Stomach smooth muscle (tissue), 2 donors: ENCODE measurements around the gene YARS2.
"Not testable (repeated sequence)": the region's sequence is repeated elsewhere in the genome, so short reads cannot be mapped to it uniquely, and the experiment has no call there.

Source experiments
- H3K27ac ChIP-seq: one replicate; pipeline ENCODE4 v1.7.0; 2013; ENCODE audit warnings: mild to moderate bottlenecking, low read length, inconsistent platforms
- H3K27me3 ChIP-seq, 2 donors: one replicate each; pipeline ENCODE4 v1.7.0; 2013; ENCODE audit warnings: low read length in 2 of 2; ENCODE audit not compliant: insufficient read depth in 2 of 2, control insufficient read depth in 1 of 2
- H3K36me3 ChIP-seq, 2 donors: one replicate each; pipeline ENCODE4 v1.7.0; 2013; ENCODE audit warnings: low read length in 2 of 2; ENCODE audit not compliant: control insufficient read depth in 2 of 2, insufficient read depth in 2 of 2
- H3K4me1 ChIP-seq: one replicate; pipeline ENCODE4 v1.7.0; 2013; ENCODE audit warnings: low read length; ENCODE audit not compliant: control insufficient read depth, insufficient read depth
- H3K4me3 ChIP-seq, 2 donors: one replicate each; pipeline ENCODE4 v1.7.0; 2013; ENCODE audit warnings: low read length in 2 of 2
- H3K9ac ChIP-seq, 2 donors: one replicate each; pipeline ENCODE4 v1.7.0; 2013; ENCODE audit warnings: low read length in 2 of 2, mild to moderate bottlenecking in 1 of 2
- H3K9me3 ChIP-seq, 2 donors: one replicate each; pipeline ENCODE4 v1.7.0; 2013; ENCODE audit warnings: low read length in 2 of 2; ENCODE audit not compliant: control insufficient read depth in 2 of 2
- donor health status: healthy.
- donor health status: Pancreatic carcinoma.

The YARS2 gene

DNA sequence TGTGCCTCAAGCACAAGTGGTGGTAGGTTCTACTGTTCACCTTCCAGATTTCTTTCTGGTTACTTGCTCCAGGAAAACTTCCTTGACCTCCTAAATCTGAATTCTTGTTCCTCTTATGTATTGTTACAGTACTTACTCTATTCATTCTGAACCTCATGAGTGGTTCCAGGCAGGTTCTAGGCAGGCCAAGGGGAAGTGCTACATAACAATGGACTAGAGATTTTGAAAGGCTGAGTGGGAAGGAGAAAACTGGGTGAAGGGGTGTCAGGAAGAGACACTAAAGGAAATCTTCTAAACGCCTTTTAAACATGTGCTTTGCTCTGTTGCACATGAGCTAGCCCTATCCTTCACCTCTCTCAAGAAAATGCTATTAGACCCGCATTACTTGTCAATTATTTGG, 1.6 kb downstream of the YARS2 start:
- Histone ChIP-seq H3K4me1 (peaks cover 25% of the 10 kb centered on the region), H3K27me3 (no peaks in the 10 kb centered on the region), H3K9ac (peak overlapping the region; percentile 29 to 73), H3K36me3 (peaks cover 21 to 31% of the 10 kb centered on the region in 2 donors), H3K4me3 (peak overlapping the region; percentile 87 to 99), H3K27ac (no peak overlapping the region), H3K9me3 (no peaks in the 10 kb centered on the region)

GRCh38 chr12:32753605-32754004, 2.1 kb downstream of the YARS2 start:
- peaks cover 25% of the 10 kb centered on the region for H3K4me1 ChIP-seq
- H3K27ac ChIP-seq = no peak overlapping the region
- H3K9me3 ChIP-seq = no peaks in the 10 kb centered on the region
- peaks cover 25 to 36% of the 10 kb centered on the region in 2 donors for H3K36me3 ChIP-seq
- H3K9ac ChIP-seq = no peak overlapping the region
- H3K27me3 ChIP-seq = no peaks in the 10 kb centered on the region
- H3K4me3 ChIP-seq = no peak overlapping the region

GRCh38 chr12:32743264-32743663, 12.4 kb downstream of the YARS2 start:
- no peak overlapping the region for H3K9ac ChIP-seq
- no peaks in the 10 kb centered on the region for H3K27me3 ChIP-seq
- H3K9me3 ChIP-seq = no peaks in the 10 kb centered on the region
- H3K4me1 ChIP-seq = no peaks in the 10 kb centered on the region
- H3K36me3 ChIP-seq = peaks cover 23 to 35% of the 10 kb centered on the region in 2 donors
- no peak overlapping the region for H3K4me3 ChIP-seq
- H3K27ac ChIP-seq = no peak overlapping the region

- H3K27me3 ChIP-seq = no peaks in the 10 kb centered on the region
- H3K36me3 ChIP-seq = peaks cover 23 to 28% of the 10 kb centered on the region in 2 donors
- H3K27ac ChIP-seq = no peak overlapping the region
- no peak overlapping the region for H3K9ac ChIP-seq
- H3K4me1 ChIP-seq = no peaks in the 10 kb centered on the region
- no peak overlapping the region for H3K4me3 ChIP-seq
- H3K9me3 ChIP-seq = no peaks in the 10 kb centered on the region
Measured at GRCh38 chr12:32742133-32742532, 13.6 kb downstream of the YARS2 start.

GRCh38 chr12:32739279-32739678, 16.4 kb downstream of the YARS2 start:
- H3K9me3 ChIP-seq = no peaks in the 10 kb centered on the region
- no peak overlapping the region for H3K9ac ChIP-seq
- H3K4me3 ChIP-seq = no peak overlapping the region
- H3K4me1 ChIP-seq = no peaks in the 10 kb centered on the region
- peaks cover 20 to 21% of the 10 kb centered on the region in 2 donors for H3K36me3 ChIP-seq
- no peak overlapping the region for H3K27ac ChIP-seq
- no peaks in the 10 kb centered on the region for H3K27me3 ChIP-seq

- Histone ChIP-seq H3K36me3 (peaks cover 13 to 14% of the 10 kb centered on the region in 2 donors), H3K9ac (no peak overlapping the region), H3K9me3 (no peaks in the 10 kb centered on the region), H3K4me3 (no peak overlapping the region), H3K27me3 (no peaks in the 10 kb centered on the region), H3K4me1 (no peaks in the 10 kb centered on the region), H3K27ac (no peak overlapping the region)
Measured at GRCh38 chr12:32737715-32738114, 18.0 kb downstream of the YARS2 start.

DNA sequence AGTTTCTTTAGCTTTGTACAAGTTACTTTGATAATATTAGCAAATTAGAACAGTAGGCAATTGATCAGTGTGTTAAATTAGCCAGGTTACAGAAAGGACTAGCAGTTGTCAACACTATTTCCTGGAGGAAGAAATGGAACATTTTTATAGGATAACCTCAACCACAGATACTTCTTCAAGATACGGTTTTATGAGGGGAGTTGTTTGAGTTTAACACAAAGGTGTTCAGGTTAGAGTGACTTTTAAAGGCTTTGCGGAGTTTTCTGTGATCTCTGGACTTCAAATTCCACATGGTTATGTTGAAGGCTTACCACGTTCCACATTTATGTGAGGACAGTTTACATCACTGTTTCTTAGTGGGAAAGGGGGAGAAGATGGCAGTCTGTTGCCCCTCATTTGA, 19.3 kb downstream of the YARS2 start:
- no peak overlapping the region for H3K4me3 ChIP-seq
- H3K4me1 ChIP-seq = no peaks in the 10 kb centered on the region
- no peak overlapping the region for H3K27ac ChIP-seq
- peaks cover 15 to 18% of the 10 kb centered on the region in 2 donors for H3K36me3 ChIP-seq
- H3K9me3 ChIP-seq = no peaks in the 10 kb centered on the region
- H3K9ac ChIP-seq = no peak overlapping the region
- H3K27me3 ChIP-seq = no peaks in the 10 kb centered on the region

DNA sequence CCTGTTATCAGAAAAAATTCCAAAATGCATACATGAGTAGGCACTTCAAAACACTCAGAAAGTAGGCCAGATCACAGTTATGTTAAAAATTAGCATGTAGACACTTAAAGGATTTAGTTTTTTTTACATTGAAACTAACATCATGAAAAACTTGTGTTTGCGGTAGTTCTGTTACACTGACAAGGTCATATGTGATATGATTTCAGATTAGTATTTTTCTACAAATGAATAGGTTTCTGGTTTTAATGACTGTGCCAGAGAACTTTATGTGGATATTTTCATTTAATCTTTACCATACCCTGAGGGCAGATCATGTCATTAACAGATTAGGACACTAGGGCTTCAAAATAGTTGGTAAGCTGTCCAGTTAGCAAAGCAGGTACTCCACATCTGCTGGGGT, 20.7 kb downstream of the YARS2 start:
- Histone ChIP-seq H3K9me3 (no peaks in the 10 kb centered on the region), H3K4me1 (no peaks in the 10 kb centered on the region), H3K36me3 (peaks cover 14 to 19% of the 10 kb centered on the region in 2 donors), H3K27ac (no peak overlapping the region), H3K4me3 (no peak overlapping the region), H3K9ac (no peak overlapping the region), H3K27me3 (no peaks in the 10 kb centered on the region)

- Histone ChIP-seq H3K9ac (no peak overlapping the region), H3K36me3 (peaks cover 19 to 22% of the 10 kb centered on the region in 2 donors), H3K27ac (no peak overlapping the region), H3K4me3 (no peak overlapping the region), H3K27me3 (no peaks in the 10 kb centered on the region), H3K4me1 (no peaks in the 10 kb centered on the region), H3K9me3 (no peaks in the 10 kb centered on the region)
Measured at GRCh38 chr12:32727237-32727636, 28.5 kb downstream of the YARS2 start.

GRCh38 chr12:32726286-32726685, 29.4 kb downstream of the YARS2 start:
- Histone ChIP-seq H3K4me1 (peaks cover 2% of the 10 kb centered on the region), H3K36me3 (peaks cover 20 to 22% of the 10 kb centered on the region in 2 donors), H3K27ac (no peak overlapping the region), H3K9me3 (no peaks in the 10 kb centered on the region), H3K9ac (no peak overlapping the region), H3K4me3 (no peak overlapping the region), H3K27me3 (no peaks in the 10 kb centered on the region)

DNA sequence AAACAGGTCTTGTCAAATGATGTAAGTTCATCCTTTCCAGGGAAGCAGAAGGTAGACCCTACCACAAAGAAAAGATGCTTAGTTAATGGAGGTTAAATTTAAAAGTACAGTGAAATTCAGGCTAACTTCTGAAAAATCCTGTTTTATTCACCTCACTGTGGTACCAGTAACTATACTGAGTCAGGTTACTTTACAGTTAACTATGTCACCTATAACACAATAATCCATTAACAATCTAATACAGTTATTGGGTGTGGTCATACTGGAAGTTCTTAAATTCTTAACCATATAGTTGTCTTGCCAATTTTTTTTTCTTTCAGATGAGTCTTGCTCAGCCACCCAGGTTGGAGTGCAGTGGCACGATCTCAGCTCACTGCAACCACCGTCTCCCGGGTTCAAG, 30.4 kb downstream of the YARS2 start:
- H3K4me1 ChIP-seq, H3K9ac ChIP-seq, H3K27ac ChIP-seq, H3K27me3 ChIP-seq, H3K9me3 ChIP-seq, H3K4me3 ChIP-seq: not testable (repeated sequence)
- peaks cover 19 to 30% of the 10 kb centered on the region in 2 donors for H3K36me3 ChIP-seq
